Fibroblast of skin of right biceps (primary cell): ENCODE measurements around the gene FBXO33.

Source experiments
- DNase-seq: peaks from one replicate; pipeline ENCODE4 v3.0.0-alpha.2; 2013

The FBXO33 gene, protein sequence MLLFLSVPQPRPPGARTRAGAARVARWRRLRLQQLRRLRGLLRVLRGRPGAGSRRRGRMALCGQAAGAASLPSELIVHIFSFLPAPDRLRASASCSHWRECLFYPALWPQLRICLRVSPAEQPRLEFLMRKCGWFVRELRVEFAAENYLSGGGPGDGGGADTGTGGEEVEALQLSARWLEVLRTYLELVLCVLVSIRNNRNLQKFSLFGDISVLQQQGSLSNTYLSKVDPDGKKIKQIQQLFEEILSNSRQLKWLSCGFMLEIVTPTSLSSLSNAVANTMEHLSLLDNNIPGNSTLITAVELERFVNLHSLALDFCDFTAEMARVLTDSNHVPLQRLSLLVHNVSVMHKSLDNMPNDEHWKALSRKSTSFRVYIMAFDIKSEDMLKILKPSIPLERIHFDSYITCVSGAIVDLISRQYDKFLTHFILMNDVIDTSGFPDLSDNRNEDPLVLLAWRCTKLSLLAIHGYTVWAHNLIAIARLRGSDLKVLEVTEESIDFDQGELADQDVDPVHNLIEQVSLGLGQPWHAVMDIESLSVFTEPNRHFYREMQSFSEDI

GRCh38 chr14:39432179-39432618 lies at the start of gene FBXO33:
Gene FBXO33 (minus strand): TSS chr14:39432433. CDS start chr14:39432162, 271 bp downstream.
- peak; percentile 96 for DNase-seq

DNA sequence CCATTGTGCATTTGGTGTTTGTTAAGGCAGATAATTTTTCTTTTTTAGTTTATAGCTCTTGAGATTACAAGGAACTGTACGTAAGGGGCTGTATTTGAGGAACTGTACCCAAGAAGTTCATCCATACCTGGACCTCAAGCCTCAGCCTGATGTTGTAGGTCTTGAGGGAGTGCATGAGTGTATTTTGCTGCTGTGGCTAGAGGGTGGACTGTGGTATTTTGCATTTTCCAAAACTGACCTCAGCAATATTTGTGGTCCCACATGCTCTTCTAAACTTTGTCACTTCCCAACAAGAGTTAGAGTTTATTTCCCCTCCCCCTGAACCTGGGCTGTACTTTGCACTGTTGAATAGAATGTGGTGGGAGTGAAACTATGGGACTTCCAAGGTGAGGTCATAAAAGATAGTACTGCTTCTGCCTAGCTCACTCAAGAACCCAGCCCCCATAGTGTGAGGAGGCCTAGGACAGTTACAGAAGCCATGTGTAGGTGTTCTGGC lies 42.2 kb upstream of the FBXO33 start:
- no peak for DNase-seq

- DNase-seq, result no peak
Measured at GRCh38 chr14:39472078-39472477, 39.8 kb upstream of the FBXO33 start.

- peak; percentile 14 for DNase-seq
Measured at GRCh38 chr14:39469094-39469710, 37.0 kb upstream of the FBXO33 start.

DNA sequence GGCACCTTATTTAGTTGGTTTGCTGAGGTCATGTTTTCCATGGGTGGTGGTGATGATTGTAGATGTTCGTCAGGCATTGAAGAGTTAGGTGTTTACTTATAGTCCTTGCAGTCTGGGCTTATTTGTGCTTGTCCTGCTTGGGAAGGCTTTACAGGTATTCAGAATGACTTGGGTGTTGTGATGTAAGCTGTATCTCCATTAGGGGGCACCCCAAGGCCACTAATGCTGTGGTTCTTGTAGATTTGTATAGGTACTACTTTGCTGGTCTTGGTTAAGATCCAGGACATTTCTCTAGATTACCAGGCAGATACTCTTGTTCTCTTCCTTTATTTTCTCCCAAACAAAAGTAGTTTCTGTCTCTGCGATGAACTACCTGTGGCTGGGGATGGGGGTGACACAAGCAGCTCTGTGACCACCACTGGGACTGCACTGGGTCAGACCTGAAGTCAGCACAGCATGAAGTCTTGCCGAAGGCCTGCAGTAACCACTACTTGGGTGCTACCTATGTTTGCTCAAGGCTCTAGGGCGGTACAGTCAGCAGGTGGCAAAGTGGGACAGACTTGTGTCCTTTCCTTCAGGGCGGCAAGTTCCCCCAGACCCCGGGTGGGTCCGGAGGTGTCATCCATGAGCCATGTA lies 35.8 kb upstream of the FBXO33 start:
- peak; percentile 28 for DNase-seq

DNA sequence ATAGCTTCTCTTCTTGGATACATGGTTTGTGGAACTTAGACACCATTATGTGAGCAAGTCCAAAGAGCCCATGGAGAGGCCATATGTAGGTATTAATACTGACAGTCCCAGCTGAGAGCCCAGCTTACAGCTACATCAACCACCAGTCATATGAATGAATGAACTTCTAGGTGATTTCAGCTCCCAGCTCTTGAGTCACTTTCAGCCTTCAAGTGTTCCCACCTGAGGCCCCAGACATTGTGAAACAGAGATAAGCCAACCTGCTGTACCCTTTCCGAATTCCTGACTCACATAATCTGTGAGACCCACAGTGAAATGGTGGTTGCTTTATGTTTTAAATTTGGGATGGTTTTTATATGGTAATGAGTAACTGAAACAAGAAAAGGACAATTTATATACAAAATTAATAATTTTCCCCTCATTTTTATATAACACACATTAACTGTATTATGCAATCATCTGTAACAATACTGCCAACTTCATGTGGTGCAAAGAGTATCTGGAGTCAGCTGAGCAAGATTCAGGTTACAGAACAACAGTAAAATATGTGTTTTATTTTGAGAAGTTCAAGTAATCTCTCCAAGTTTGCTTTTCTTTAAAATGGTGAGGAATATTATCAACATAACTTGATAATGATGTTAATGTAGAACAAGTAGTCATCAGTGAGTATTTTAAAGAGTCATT lies 27.7 kb upstream of the FBXO33 start:
- no peak for DNase-seq

GRCh38 chr14:39456702-39457250 lies 24.5 kb upstream of the FBXO33 start:
- DNase-seq, result no peak

DNA sequence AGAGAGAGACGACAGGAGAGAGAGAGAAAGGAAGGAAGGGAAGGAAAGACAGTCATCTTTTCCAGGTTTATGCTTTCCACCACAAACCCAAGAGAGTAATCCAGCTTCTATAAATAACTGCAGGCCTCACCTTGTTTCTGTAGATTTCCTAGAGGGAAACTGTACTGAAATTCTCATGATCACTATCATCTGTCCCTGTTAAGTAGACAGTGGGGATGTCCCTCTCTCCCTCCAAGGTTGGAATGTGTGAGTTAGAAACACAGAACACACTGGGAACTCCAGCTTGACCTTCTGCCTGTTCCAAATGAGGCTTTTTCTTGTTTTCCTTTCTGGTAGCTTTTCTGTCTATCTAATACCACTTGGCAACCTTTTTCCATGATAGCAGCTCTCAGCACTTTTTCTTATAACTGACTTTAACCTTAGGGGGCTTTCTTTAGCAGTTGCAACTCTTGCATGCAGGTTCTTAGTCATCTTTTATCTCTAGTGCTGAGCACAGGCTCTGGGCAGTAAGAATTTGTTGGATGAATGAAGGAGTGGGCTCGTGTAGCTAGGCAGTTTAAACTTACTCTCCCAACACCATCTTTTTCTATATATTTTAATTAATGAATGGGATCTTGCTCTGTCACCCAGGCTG lies 22.8 kb upstream of the FBXO33 start:
- no peak for DNase-seq

GRCh38 chr14:39452680-39453079 lies 20.4 kb upstream of the FBXO33 start:
- no peak for DNase-seq

DNA sequence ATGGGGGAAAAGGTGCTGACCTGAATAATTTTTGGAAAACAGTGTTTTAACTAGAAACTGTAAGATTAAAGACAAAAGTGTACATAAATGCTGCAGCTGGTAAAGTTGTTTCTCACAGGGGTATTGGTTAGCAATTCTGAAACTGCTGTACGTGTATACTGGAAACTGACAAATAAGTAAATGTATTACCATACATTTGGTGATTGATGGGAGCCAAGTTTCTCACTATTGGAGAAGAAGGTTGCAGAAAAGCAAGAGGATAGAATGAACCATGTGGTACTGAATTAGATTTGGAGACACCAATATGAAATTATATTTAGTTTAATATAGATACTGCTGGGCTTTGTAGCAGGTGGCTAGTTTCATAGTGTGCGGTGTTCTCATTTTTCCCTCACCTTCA lies 19.6 kb upstream of the FBXO33 start:
- DNase-seq, result no peak

GRCh38 chr14:39447175-39447661 lies 15.0 kb upstream of the FBXO33 start:
- no peak for DNase-seq

- DNase-seq, result no peak
Measured at GRCh38 chr14:39446131-39446744, 14.0 kb upstream of the FBXO33 start.

DNA sequence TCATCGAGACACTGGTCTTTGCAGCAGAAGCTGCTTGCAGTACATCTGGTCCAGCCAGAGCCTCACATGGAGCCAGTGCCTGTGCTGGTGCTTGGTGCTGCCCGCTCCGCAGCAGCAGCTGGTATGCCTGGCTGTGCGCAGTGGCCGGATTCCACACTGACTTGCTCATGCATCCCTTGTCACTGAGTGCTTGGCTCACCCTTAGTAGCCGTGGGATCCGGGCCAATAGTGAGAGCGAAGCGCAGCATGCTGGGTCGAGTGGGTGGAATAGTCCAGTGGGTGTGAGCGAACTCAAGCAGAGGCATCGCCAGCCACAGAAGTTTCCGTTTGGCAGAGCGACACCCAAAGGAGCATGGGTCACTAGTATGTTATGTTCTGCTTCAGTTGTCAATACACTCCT lies 10.1 kb upstream of the FBXO33 start:
- DNase-seq, result no peak

GRCh38 chr14:39441805-39442204 lies 9.6 kb upstream of the FBXO33 start:
- no peak for DNase-seq

GRCh38 chr14:39440975-39441374 lies 8.7 kb upstream of the FBXO33 start:
- DNase-seq, result no peak

- DNase-seq, result no peak
Measured at GRCh38 chr14:39435241-39435640, 3.0 kb upstream of the FBXO33 start.

- no peak for DNase-seq
Measured at GRCh38 chr14:39434401-39434800, 2.2 kb upstream of the FBXO33 start.

DNA sequence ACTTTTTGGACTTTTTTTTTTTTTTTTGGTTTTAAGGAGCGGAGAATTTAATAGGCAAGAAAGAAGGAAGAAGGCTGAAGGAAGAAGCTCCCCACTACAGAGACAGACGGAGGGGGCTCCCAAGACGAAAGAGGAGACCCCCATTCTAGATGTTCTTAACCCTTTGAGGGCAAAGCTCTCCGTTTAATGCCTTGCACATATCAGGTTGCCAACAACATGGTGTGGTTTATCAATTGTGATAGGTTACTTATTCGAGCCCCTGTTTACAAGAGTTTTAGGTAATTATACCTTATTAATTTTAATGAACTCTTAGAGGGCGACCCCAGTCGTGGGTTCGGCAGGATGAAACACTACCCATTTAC lies 1.2 kb upstream of the FBXO33 start:
- DNase-seq, result no peak

DNA sequence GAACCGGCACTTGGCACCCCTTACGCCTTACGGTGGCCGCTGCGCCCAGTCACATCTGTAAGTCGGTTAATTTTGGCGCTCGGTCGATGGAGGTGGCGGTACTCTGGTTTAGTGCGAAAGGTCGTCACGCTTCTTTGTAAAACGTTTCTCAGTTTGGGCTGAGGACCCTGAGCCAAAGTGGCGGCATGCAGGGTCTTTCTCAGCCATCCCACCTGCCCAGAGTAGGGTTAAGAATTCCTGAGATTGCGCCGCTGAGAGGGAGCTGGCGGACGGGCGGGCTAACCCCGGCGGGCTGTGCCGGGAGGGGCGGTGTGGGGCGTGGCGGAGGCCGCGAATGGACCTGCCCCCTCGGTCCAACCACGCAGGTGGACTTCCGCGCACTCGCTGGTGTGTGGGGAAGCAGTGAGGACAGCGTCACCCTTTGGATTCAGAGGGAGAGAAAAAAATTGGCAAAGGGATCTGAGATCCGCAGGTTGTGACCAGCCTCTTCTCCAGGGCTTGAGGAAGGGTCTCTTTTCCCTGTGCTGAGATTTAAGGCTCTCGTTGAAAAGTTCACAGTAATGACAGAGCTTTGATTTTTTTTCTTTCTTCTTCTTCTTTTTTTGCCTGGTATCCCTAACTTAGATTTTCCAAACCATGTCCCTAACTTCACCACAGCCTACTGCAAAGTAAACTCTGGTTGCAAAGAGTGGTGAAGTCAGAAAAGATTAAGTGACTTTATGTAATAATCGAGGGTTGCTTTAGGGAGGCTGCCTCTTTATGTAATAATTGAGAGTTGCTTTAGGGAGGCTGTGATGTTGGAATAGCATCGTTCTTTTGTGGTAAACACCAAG lies 602 bp upstream of the FBXO33 start:
- DNase-seq, result peak; percentile 63

- peak; percentile 34 for DNase-seq
Measured at GRCh38 chr14:39431416-39432178, 636 bp downstream of the FBXO33 start.
